Tongue (tissue), 2 donors: Measurements from ENCODE around the gene GDPGP1. TPM values are rescaled to one million over a fixed set of nuclear protein-coding genes. Genes with fewer than 3 reads are reported as not detected.

Source experiments
- DNase-seq: peaks from one replicate; pipeline ENCODE4 v3.0.0-alpha.2; 2015
- total RNA-seq: library from RNA; depleted of rRNA; stranded (reverse); fragments of >200 nt; gene quantifications from one replicate; pipeline ENCODE4 v1.2.3, GENCODE V29; 2014

Gene GDPGP1
- total RNA-seq, 1 donor from 2014 or later: 5.6 TPM

- DNase-seq: no peak
These were observed 28.8 kb upstream of the GDPGP1 start for GRCh38 chr15:90205050-90205848.

GRCh38 chr15:90205886-90206285 is 28.1 kb upstream of the GDPGP1 start:
- no peak for DNase-seq

GRCh38 chr15:90207252-90207651 is 26.8 kb upstream of the GDPGP1 start:
- DNase-seq: no peak

GRCh38 chr15:90208356-90208755 is 25.7 kb upstream of the GDPGP1 start:
- no peak for DNase-seq

- DNase-seq: no peak
These were observed 24.4 kb upstream of the GDPGP1 start for GRCh38 chr15:90209591-90209990.

- DNase-seq: no peak
These were observed 23.4 kb upstream of the GDPGP1 start for GRCh38 chr15:90210593-90210992.

GRCh38 chr15:90211009-90211408 is 23.0 kb upstream of the GDPGP1 start:
- no peak for DNase-seq

- DNase-seq: no peak
These were observed 22.4 kb upstream of the GDPGP1 start for GRCh38 chr15:90211440-90212143.

GRCh38 chr15:90212221-90213098 is 21.5 kb upstream of the GDPGP1 start:
- peak; percentile 36 for DNase-seq

GRCh38 chr15:90213122-90213817 is 20.7 kb upstream of the GDPGP1 start:
- DNase-seq: no peak

- DNase-seq: no peak
These were observed 20.2 kb upstream of the GDPGP1 start for GRCh38 chr15:90213818-90214204.

- no peak for DNase-seq
These were observed 19.3 kb upstream of the GDPGP1 start for GRCh38 chr15:90214553-90215196.

GRCh38 chr15:90217671-90218394 is 16.2 kb upstream of the GDPGP1 start:
- no peak for DNase-seq

GRCh38 chr15:90219421-90220141 is 14.4 kb upstream of the GDPGP1 start:
- DNase-seq: peak; percentile 57

- peak; percentile 79 for DNase-seq
These were observed 12.6 kb upstream of the GDPGP1 start for GRCh38 chr15:90221246-90221900.

- DNase-seq: no peak
These were observed 11.5 kb upstream of the GDPGP1 start for GRCh38 chr15:90222547-90222946.

GRCh38 chr15:90223441-90224165 is 10.4 kb upstream of the GDPGP1 start:
- DNase-seq: no peak

GRCh38 chr15:90225047-90225446 is 9.0 kb upstream of the GDPGP1 start:
- DNase-seq: no peak
